Mesodermal cell (in vitro differentiated cells): Measurements from ENCODE around the gene CDC42EP1. TPM values are rescaled to one million over a fixed set of nuclear protein-coding genes. Genes with fewer than 3 reads are reported as not detected.

ENCODE experiments used
- H3K27ac ChIP-seq: 2 replicates; pipeline ENCODE4 v1.7.0; 2013; ENCODE audit warnings: mild to moderate bottlenecking, low read depth, low read length, moderate library complexity; ENCODE audit not compliant: severe bottlenecking
- H3K36me3 ChIP-seq: 2 replicates; pipeline ENCODE4 v1.7.1; 2013; ENCODE audit warnings: mild to moderate bottlenecking, low read length, moderate library complexity; ENCODE audit not compliant: control insufficient read depth, insufficient read depth
- H3K4me1 ChIP-seq: one replicate; pipeline ENCODE4 v1.7.1; 2013; ENCODE audit warnings: mild to moderate bottlenecking, low read length; ENCODE audit not compliant: insufficient read depth, control insufficient read depth, poor library complexity, severe bottlenecking
- H3K4me3 ChIP-seq: 2 replicates; pipeline ENCODE4 v1.7.0; 2013; ENCODE audit warnings: low read length, control low read depth, mild to moderate bottlenecking; ENCODE audit not compliant: insufficient read depth, poor library complexity, severe bottlenecking; ENCODE audit errors: extremely low read depth
- H3K9me3 ChIP-seq: 2 replicates; pipeline ENCODE4 v1.7.1; 2013; ENCODE audit warnings: mild to moderate bottlenecking, low read length, moderate library complexity; ENCODE audit not compliant: control insufficient read depth
- WGBS, 2 experiments: methylation state at CpG; one replicate each; pipeline ENCODE4 v1.1.5; 2013; ENCODE audit warnings: missing lambda C conversion rate in 2 of 2; ENCODE audit not compliant: insufficient coverage in 2 of 2; 5-methylcytosine and 5-hydroxymethylcytosine counted together
- polyA plus RNA-seq, 2 experiments: library from polyadenylated mRNA; stranded (reverse); fragments of 50-300 nt; gene quantifications; one replicate each; pipeline ENCODE4 v1.2.3, GENCODE V29; 2013

CDC42EP1 gene
- 82.1 TPM for polyA plus RNA-seq (2013, experiment 1 of 2)
- 64.8 TPM for polyA plus RNA-seq (2013, experiment 2 of 2)

GRCh38 chr22:37559901-37560607 lies at the start of gene CDC42EP1:
Gene CDC42EP1, plus strand, starts transcription at chr22:37560480. Its CDS starts 5,870 bp downstream, at chr22:37566350.
- WGBS, 2 experiments: 2 to 3% methylated on average over 37 to 55 of the region's 76 CpGs
- peaks cover 47% of the 10 kb centered on the region for H3K4me1 ChIP-seq
- H3K9me3 ChIP-seq: no peaks in the 10 kb centered on the region
- H3K36me3 ChIP-seq: peaks cover 20% of the 10 kb centered on the region
- H3K4me3 ChIP-seq: peak within 1 kb of the TSS; percentile 77
- H3K27ac ChIP-seq: peak within 1 kb of the TSS; percentile 97

GRCh38 chr22:37511395-37512104 lies 48.7 kb upstream of the CDC42EP1 start:
- peaks cover 32% of the 10 kb centered on the region for H3K4me1 ChIP-seq
- 100% methylated on average over 1 to 3 of the region's 6 CpGs for WGBS, 2 experiments
- peaks cover 18% of the 10 kb centered on the region for H3K36me3 ChIP-seq
- H3K27ac ChIP-seq: peak overlapping the region; percentile 1
- H3K9me3 ChIP-seq: no peaks in the 10 kb centered on the region
- no peak overlapping the region for H3K4me3 ChIP-seq

- Histone ChIP-seq H3K4me3 (no peak overlapping the region), H3K27ac (no peak overlapping the region), H3K36me3 (peaks cover 7% of the 10 kb centered on the region), H3K4me1 (peaks cover 28% of the 10 kb centered on the region), H3K9me3 (no peaks in the 10 kb centered on the region)
- WGBS, 2 experiments: 96 to 97% methylated on average over 14 to 15 of the region's 15 CpGs
Measured at GRCh38 chr22:37514526-37515051, 45.7 kb upstream of the CDC42EP1 start.

- Histone ChIP-seq H3K9me3 (no peaks in the 10 kb centered on the region), H3K4me1 (peaks cover 26% of the 10 kb centered on the region), H3K36me3 (peaks cover 7% of the 10 kb centered on the region), H3K4me3 (no peak overlapping the region), H3K27ac (no peak overlapping the region)
- WGBS, 2 experiments: 95 to 97% methylated on average over 17 to 23 of the region's 23 CpGs
Measured at GRCh38 chr22:37515901-37516300, 44.4 kb upstream of the CDC42EP1 start.

GRCh38 chr22:37516456-37516855 lies 43.8 kb upstream of the CDC42EP1 start:
- Histone ChIP-seq H3K27ac (no peak overlapping the region), H3K4me1 (peaks cover 25% of the 10 kb centered on the region), H3K9me3 (no peaks in the 10 kb centered on the region), H3K36me3 (peaks cover 7% of the 10 kb centered on the region), H3K4me3 (no peak overlapping the region)
- no CpG with 5 or more reads among the region's 1 CpG for WGBS, 2 experiments

GRCh38 chr22:37517826-37518450 lies 42.3 kb upstream of the CDC42EP1 start:
- Histone ChIP-seq H3K4me1 (peaks cover 11% of the 10 kb centered on the region), H3K9me3 (no peaks in the 10 kb centered on the region), H3K4me3 (peak overlapping the region; percentile 57), H3K27ac (no peak overlapping the region), H3K36me3 (peaks cover 7% of the 10 kb centered on the region)
- 85 to 95% methylated on average over 12 to 13 of the region's 15 CpGs for WGBS, 2 experiments

- peak overlapping the region; percentile 57 for H3K4me3 ChIP-seq
- H3K4me1 ChIP-seq: peaks cover 6% of the 10 kb centered on the region
- H3K36me3 ChIP-seq: peaks cover 7% of the 10 kb centered on the region
- 14 to 19% methylated on average over 44 to 61 of the region's 63 CpGs for WGBS, 2 experiments
- H3K9me3 ChIP-seq: no peaks in the 10 kb centered on the region
- no peak overlapping the region for H3K27ac ChIP-seq
Measured at GRCh38 chr22:37518509-37519267, 41.6 kb upstream of the CDC42EP1 start.

GRCh38 chr22:37519268-37520195 lies 40.7 kb upstream of the CDC42EP1 start, which contains the start of gene CARD10:
Gene CARD10, minus strand, starts transcription at chr22:37519415. Its CDS starts 215 bp downstream, at chr22:37519200.
- Histone ChIP-seq H3K4me1 (peaks cover 7% of the 10 kb centered on the region), H3K36me3 (peaks cover 3% of the 10 kb centered on the region), H3K9me3 (no peaks in the 10 kb centered on the region), H3K27ac (no peak within 1 kb of the TSS), H3K4me3 (peak within 1 kb of the TSS; percentile 57)
- 7 to 10% methylated on average over 43 to 70 of the region's 99 CpGs for WGBS, 2 experiments

GRCh38 chr22:37520776-37521191 lies 39.5 kb upstream of the CDC42EP1 start:
- Histone ChIP-seq H3K36me3 (peaks cover 2% of the 10 kb centered on the region), H3K4me1 (peaks cover 15% of the 10 kb centered on the region), H3K27ac (no peak overlapping the region), H3K4me3 (no peak overlapping the region), H3K9me3 (no peaks in the 10 kb centered on the region)
- WGBS, 2 experiments: 82 to 88% methylated on average over 4 to 7 of the region's 10 CpGs
